Panc1 (cell line): ENCODE measurements around the gene ZNF512.

Experiments used
- POLR2AphosphoS5 ChIP-seq: IDR thresholded peaks from 2 replicates; pipeline ENCODE4 v1.6.1; 2012; ENCODE audit warnings: mild to moderate bottlenecking, low read depth, low read length, moderate library complexity
- TF ChIP-seq, protein P1 (sequence below): fragments of 450-650 bp; IDR thresholded peaks from 2 replicates; pipeline ENCODE4 v1.5.1; 2017; ENCODE audit warnings: mild to moderate bottlenecking

DNA sequence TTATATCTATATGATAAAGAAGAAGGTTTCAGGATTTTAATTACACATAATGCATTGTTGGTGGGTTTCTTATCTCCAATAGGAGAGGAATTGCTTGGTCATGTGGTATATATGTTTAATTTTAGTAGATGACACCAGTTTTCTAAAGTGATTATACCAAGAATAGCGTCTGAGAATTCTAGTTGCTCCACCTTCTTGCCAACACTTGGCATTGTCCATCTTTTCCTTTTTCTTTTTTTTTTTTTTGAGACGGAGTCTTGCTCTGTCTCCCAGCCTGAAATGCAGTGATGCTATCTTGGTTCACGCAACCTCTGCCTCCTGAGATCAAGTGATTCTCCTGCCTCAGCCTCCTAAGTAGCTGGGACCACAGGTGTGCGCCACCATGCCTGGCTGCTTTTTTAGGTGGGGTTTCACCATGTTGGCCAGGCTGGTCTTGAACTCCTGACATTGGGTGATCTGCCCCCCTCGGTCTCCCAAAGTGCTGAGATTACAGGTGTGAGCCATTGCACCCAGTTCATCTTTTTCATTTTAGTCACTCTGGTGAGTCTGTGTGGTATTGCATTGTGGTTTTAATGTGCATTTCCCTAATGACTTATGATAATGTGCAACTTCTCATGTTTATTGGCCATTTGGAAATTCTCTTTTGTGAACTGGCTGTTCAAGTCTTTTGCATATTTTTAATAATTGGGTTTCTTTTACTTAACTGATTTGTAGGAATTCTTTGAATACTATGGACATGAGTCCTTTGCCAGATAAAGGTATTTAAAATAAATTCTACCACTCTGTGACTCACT is 37.3 kb upstream of the ZNF512 start:
- TF ChIP-seq, protein P1, sequence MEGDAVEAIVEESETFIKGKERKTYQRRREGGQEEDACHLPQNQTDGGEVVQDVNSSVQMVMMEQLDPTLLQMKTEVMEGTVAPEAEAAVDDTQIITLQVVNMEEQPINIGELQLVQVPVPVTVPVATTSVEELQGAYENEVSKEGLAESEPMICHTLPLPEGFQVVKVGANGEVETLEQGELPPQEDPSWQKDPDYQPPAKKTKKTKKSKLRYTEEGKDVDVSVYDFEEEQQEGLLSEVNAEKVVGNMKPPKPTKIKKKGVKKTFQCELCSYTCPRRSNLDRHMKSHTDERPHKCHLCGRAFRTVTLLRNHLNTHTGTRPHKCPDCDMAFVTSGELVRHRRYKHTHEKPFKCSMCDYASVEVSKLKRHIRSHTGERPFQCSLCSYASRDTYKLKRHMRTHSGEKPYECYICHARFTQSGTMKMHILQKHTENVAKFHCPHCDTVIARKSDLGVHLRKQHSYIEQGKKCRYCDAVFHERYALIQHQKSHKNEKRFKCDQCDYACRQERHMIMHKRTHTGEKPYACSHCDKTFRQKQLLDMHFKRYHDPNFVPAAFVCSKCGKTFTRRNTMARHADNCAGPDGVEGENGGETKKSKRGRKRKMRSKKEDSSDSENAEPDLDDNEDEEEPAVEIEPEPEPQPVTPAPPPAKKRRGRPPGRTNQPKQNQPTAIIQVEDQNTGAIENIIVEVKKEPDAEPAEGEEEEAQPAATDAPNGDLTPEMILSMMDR, result no peak
- TF ChIP-seq POLR2AphosphoS5, result no peak
